SU-DHL-6 (cell line): ENCODE results near the gene TRIAP1.

Experiments
- CTCF ChIP-seq: fragments of 200-600 bp; sonication (generic); IDR thresholded peaks from one replicate; pipeline ENCODE4 v1.5.1; 2017; ENCODE audit warnings: antibody characterized with exemption, mild to moderate bottlenecking, low read length, moderate library complexity; ENCODE audit not compliant: insufficient read depth, poor library complexity, severe bottlenecking
- EZH2phosphoT487 ChIP-seq: fragments of 200-600 bp; sonication (generic), shearing (Covaris generic); conservative IDR thresholded peaks from 2 replicates; pipeline ENCODE4 v1.6.1; 2018; ENCODE audit warnings: mild to moderate bottlenecking, antibody characterized with exemption, low read length, moderate library complexity, mixed read lengths

- TF ChIP-seq CTCF, result no peak
- no peak for TF ChIP-seq EZH2phosphoT487
Observed at GRCh38 chr12:120406553-120406952, 39.6 kb downstream of the TRIAP1 start.
